Parathyroid adenoma (tissue), 2 donors: ENCODE measurements around the gene ETFA.

Experiments
- H2AFZ ChIP-seq: fragments of 300-600 bp; sonication (generic); one replicate; pipeline ENCODE4 v1.7.0; 2017; ENCODE audit warnings: antibody characterized with exemption, mild to moderate bottlenecking
- H3K27ac ChIP-seq: fragments of 300-600 bp; sonication (generic); one replicate; pipeline ENCODE4 v1.7.0; 2017
- H3K27me3 ChIP-seq: fragments of 300-600 bp; sonication (generic); one replicate; pipeline ENCODE4 v1.7.0; 2017; ENCODE audit warnings: low read length; ENCODE audit not compliant: control insufficient read depth, insufficient read depth
- H3K36me3 ChIP-seq: fragments of 300-600 bp; sonication (generic); one replicate; pipeline ENCODE4 v1.7.0; 2017; ENCODE audit warnings: low read length; ENCODE audit not compliant: control insufficient read depth, insufficient read depth
- H3K4me1 ChIP-seq: fragments of 300-600 bp; sonication (generic); one replicate; pipeline ENCODE4 v1.7.0; 2017; ENCODE audit warnings: control low read depth
- H3K4me2 ChIP-seq: fragments of 300-600 bp; sonication (generic); one replicate; pipeline ENCODE4 v1.7.0; 2017; ENCODE audit warnings: low read length
- H3K4me3 ChIP-seq: fragments of 300-600 bp; sonication (generic); one replicate; pipeline ENCODE4 v1.7.0; 2017; ENCODE audit warnings: low read depth, low read length
- H3K79me2 ChIP-seq: fragments of 300-600 bp; sonication (generic); one replicate; pipeline ENCODE4 v1.7.0; 2017; ENCODE audit warnings: control low read depth
- H3K9ac ChIP-seq: fragments of 300-600 bp; sonication (generic); one replicate; pipeline ENCODE4 v1.7.0; 2017; ENCODE audit warnings: mild to moderate bottlenecking
- H3K9me3 ChIP-seq: fragments of 300-600 bp; sonication (generic); one replicate; pipeline ENCODE4 v1.7.0; 2017; ENCODE audit warnings: low read length; ENCODE audit not compliant: control insufficient read depth
- CTCF ChIP-seq: fragments of 300-600 bp; sonication (generic); IDR thresholded peaks from one replicate; pipeline ENCODE4 v1.7.0; 2017; ENCODE audit warnings: antibody characterized with exemption, mild to moderate bottlenecking
- donor health status: primary hyperparathyroidism.

ETFA gene

DNA sequence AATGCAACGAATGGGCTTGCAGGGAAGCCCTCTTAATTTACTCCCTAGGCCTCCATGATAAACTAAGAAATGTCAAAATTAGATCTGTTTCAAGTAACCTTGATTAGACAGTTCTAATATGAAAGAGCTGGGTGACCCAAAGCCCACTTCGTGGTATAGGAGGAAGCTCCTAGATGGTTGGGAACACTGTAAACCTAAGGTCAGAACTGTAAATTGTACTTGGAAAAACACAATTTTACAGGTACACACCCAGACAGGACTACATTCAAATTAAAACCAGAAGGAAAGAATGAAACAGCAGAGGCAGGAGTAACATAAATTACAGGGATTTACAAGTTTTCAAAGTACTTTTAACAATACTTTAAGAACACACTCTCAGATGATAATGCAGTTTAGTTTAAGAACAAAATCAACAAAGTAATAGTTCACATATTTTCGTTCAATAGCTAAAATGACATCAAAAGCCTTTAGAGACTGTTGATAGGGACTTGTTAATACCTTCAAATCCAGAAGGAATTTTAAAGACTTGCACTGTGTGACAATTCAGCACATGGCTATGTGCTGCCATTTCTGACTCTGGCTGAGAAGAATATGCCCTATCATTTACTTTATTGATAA, 43.7 kb upstream of the ETFA start:
- Histone ChIP-seq H3K4me2 (no peak overlapping the region), H3K9me3 (no peaks in the 10 kb centered on the region), H3K27me3 (no peaks in the 10 kb centered on the region), H3K27ac (no peak overlapping the region), H3K79me2 (no peaks in the 10 kb centered on the region), H2AFZ (no peak overlapping the region), H3K36me3 (no peaks in the 10 kb centered on the region), H3K4me1 (no peaks in the 10 kb centered on the region), H3K4me3 (no peak overlapping the region), H3K9ac (no peak overlapping the region)
- no peak for TF ChIP-seq CTCF

GRCh38 chr15:76353903-76354302, 42.6 kb upstream of the ETFA start:
- Histone ChIP-seq H3K4me1 (no peaks in the 10 kb centered on the region), H3K4me2 (no peak overlapping the region), H3K36me3 (no peaks in the 10 kb centered on the region), H3K9ac (no peak overlapping the region), H3K4me3 (no peak overlapping the region), H3K27ac (no peak overlapping the region), H3K9me3 (no peaks in the 10 kb centered on the region), H3K27me3 (no peaks in the 10 kb centered on the region), H3K79me2 (no peaks in the 10 kb centered on the region), H2AFZ (no peak overlapping the region)
- TF ChIP-seq CTCF: no peak

- Histone ChIP-seq H3K4me1 (no peaks in the 10 kb centered on the region), H3K9me3 (no peaks in the 10 kb centered on the region), H3K36me3 (no peaks in the 10 kb centered on the region), H3K27me3 (no peaks in the 10 kb centered on the region), H3K9ac (no peak overlapping the region), H3K27ac (no peak overlapping the region), H3K79me2 (no peaks in the 10 kb centered on the region), H3K4me3 (no peak overlapping the region), H3K4me2 (no peak overlapping the region), H2AFZ (no peak overlapping the region)
- no peak for TF ChIP-seq CTCF
Measured at GRCh38 chr15:76353023-76353577, 41.8 kb upstream of the ETFA start.

- no peaks in the 10 kb centered on the region for H3K36me3 ChIP-seq
- no peaks in the 10 kb centered on the region for H3K4me1 ChIP-seq
- H3K9ac ChIP-seq: no peak overlapping the region
- TF ChIP-seq CTCF: no peak
- no peaks in the 10 kb centered on the region for H3K9me3 ChIP-seq
- peaks cover 6% of the 10 kb centered on the region for H3K27me3 ChIP-seq
- no peaks in the 10 kb centered on the region for H3K79me2 ChIP-seq
- H3K4me2 ChIP-seq: no peak overlapping the region
- no peak overlapping the region for H2AFZ ChIP-seq
- no peak overlapping the region for H3K27ac ChIP-seq
- H3K4me3 ChIP-seq: no peak overlapping the region
Measured at GRCh38 chr15:76349301-76350070, 38.2 kb upstream of the ETFA start.
